ENCODE results near the gene CACNG5.
A peak's percentile ranks its signal among the peaks of the same experiment; 100 is the strongest.

CACNG5 gene

GRCh38 chr17:66826856-66827255 is 8.1 kb upstream of the CACNG5 start:
- no peak for DNase-seq

- no peak for DNase-seq
These were observed 5.5 kb upstream of the CACNG5 start for GRCh38 chr17:66829386-66829864.

GRCh38 chr17:66829883-66830282 is 5.0 kb upstream of the CACNG5 start:
- peak; percentile 57 for DNase-seq

- no peak for DNase-seq
These were observed 4.5 kb upstream of the CACNG5 start for GRCh38 chr17:66830451-66830850.

- no peak for DNase-seq
These were observed 3.3 kb upstream of the CACNG5 start for GRCh38 chr17:66831383-66832210.

- DNase-seq, result no peak
These were observed 1.7 kb upstream of the CACNG5 start for GRCh38 chr17:66833201-66833600.

GRCh38 chr17:66834426-66834918 is 445 bp upstream of the CACNG5 start:
- DNase-seq, result no peak

GRCh38 chr17:66835476-66835875 is 559 bp downstream of the CACNG5 start:
- DNase-seq, result no peak

GRCh38 chr17:66836063-66837005 is 1.4 kb downstream of the CACNG5 start:
- no peak for DNase-seq

GRCh38 chr17:66837226-66837625 is 2.3 kb downstream of the CACNG5 start:
- no peak for DNase-seq

GRCh38 chr17:66837885-66838665 is 3.2 kb downstream of the CACNG5 start:
- no peak for DNase-seq

GRCh38 chr17:66839616-66840015 is 4.7 kb downstream of the CACNG5 start:
- no peak for DNase-seq

GRCh38 chr17:66840061-66840460 is 5.1 kb downstream of the CACNG5 start:
- no peak for DNase-seq

GRCh38 chr17:66841328-66841727 is 6.4 kb downstream of the CACNG5 start:
- no peak for DNase-seq

GRCh38 chr17:66841744-66842143 is 6.8 kb downstream of the CACNG5 start:
- DNase-seq, result no peak

GRCh38 chr17:66842505-66842904 is 7.6 kb downstream of the CACNG5 start:
- DNase-seq, result no peak

GRCh38 chr17:66842959-66843358 is 8.0 kb downstream of the CACNG5 start:
- DNase-seq, result no peak

GRCh38 chr17:66843627-66844026 is 8.7 kb downstream of the CACNG5 start:
- no peak for DNase-seq

- DNase-seq, result no peak
These were observed 12.8 kb downstream of the CACNG5 start for GRCh38 chr17:66847704-66848103.

GRCh38 chr17:66848496-66848895 is 13.6 kb downstream of the CACNG5 start:
- no peak for DNase-seq

- DNase-seq, result no peak
These were observed 14.2 kb downstream of the CACNG5 start for GRCh38 chr17:66849032-66849655.

Measured in NCI-H446 treated with DMSO at 0.1 percent for 48 hours (cell line).